ENCODE measurements around the gene TMEM179.

Gene TMEM179

GRCh38 chr14:104593241-104593701 lies 11.3 kb downstream of the TMEM179 start:
- Histone ChIP-seq H3K27me3 (ENCODE audit: control insufficient read depth, insufficient read depth, low read length) (no peaks in the 10 kb centered on the region), H3K4me1 (ENCODE audit: control insufficient read depth, insufficient read depth, low read length) (no peaks in the 10 kb centered on the region; the same call in 1 of the 2 replicates), H3K27ac (ENCODE audit: low read length) (no peak overlapping the region), H3K9me3 (ENCODE audit: control insufficient read depth, insufficient read depth, low read length) (no peaks in the 10 kb centered on the region), H3K36me3 (ENCODE audit: control insufficient read depth, insufficient read depth, low read length) (no peaks in the 10 kb centered on the region), H3K4me3 (ENCODE audit: low read length) (no peak overlapping the region)
- no CpG with 5 or more reads among the region's 18 CpGs for WGBS (ENCODE audit: insufficient coverage, insufficient read length)
- DNase-seq (ENCODE audit: low read depth, low spot score): no peak

- no peaks in the 10 kb centered on the region for H3K36me3 ChIP-seq (ENCODE audit: control insufficient read depth, insufficient read depth, low read length)
- WGBS (ENCODE audit: insufficient coverage, insufficient read length): no CpG with 5 or more reads among the region's 8 CpGs
- no peak for DNase-seq (ENCODE audit: low read depth, low spot score)
- H3K27me3 ChIP-seq (ENCODE audit: control insufficient read depth, insufficient read depth, low read length): no peaks in the 10 kb centered on the region
- no peak overlapping the region for H3K27ac ChIP-seq (ENCODE audit: low read length)
- H3K9me3 ChIP-seq (ENCODE audit: control insufficient read depth, insufficient read depth, low read length): no peaks in the 10 kb centered on the region
- no peak overlapping the region for H3K4me3 ChIP-seq (ENCODE audit: low read length)
- no peaks in the 10 kb centered on the region; the same call in 1 of the 2 replicates for H3K4me1 ChIP-seq (ENCODE audit: control insufficient read depth, insufficient read depth, low read length)
Observed at GRCh38 chr14:104592785-104593184, 11.8 kb downstream of the TMEM179 start.

DNA sequence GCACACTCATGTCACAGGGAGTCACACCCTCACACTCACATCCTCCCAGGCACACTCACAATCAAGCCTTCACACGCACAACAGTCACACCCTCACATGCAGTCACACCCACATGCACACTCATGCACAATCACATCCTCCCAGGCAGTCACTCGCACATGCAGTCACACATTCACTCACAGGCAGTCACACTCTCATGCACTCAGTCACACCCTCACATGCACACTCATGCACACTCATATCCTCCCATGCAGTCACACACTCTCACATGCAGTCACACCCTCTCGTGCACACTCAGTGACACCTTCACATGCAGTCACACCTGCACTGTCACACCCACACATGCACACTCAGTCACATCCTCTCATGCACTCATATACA lies 12.3 kb downstream of the TMEM179 start:
- no CpG with 5 or more reads among the region's 3 CpGs for whole genome bisulfite sequencing (ENCODE audit: insufficient coverage, insufficient read length)
- H3K36me3 ChIP-seq (ENCODE audit: control insufficient read depth, insufficient read depth, low read length): no peaks in the 10 kb centered on the region
- no peak overlapping the region for H3K4me3 ChIP-seq (ENCODE audit: low read length)
- H3K27me3 ChIP-seq (ENCODE audit: control insufficient read depth, insufficient read depth, low read length): no peaks in the 10 kb centered on the region
- H3K4me1 ChIP-seq (ENCODE audit: control insufficient read depth, insufficient read depth, low read length): no peaks in the 10 kb centered on the region; the same call in 1 of the 2 replicates
- DNase-seq (ENCODE audit: low read depth, low spot score): no peak
- no peaks in the 10 kb centered on the region for H3K9me3 ChIP-seq (ENCODE audit: control insufficient read depth, insufficient read depth, low read length)
- H3K27ac ChIP-seq (ENCODE audit: low read length): no peak overlapping the region

DNA sequence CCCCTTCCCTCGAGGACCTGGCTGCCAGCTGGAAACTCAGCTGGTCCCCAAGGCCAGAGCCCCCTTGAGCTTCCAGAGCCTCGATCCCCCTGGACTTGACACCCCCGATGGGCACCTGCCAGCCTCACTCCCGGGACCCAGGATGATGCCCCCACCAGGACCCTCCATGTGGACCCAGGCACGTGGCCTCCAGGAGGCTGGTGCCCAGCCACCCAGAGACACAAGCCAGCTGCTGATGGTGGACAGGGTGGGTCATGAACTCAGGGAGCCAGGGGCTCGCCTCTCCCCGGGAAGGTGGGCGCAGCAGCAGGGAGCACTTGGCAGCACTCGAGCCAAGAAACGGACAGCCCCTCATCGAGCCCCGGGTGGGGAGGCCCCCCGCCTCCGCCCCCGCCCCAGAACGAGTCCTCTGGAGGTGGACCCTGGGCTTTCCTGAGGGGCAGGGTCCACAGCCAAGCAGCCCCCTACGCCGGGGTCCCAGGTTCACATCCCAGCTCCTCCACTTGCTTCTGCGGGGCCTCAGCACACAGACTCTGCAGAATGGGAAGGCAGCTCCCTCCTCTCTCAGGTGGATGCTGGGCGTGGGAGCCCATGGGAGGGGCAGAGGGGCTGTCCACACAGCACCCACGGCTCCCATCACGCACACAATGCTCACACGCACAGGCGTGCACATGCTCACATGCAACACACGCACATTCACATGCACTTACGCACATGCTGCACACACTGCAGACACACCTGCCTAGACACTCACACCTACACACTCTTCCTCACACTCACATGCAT lies 12.9 kb downstream of the TMEM179 start:
- no CpG with 5 or more reads among the region's 26 CpGs for WGBS (ENCODE audit: insufficient coverage, insufficient read length)
- no peaks in the 10 kb centered on the region; the same call in 1 of the 2 replicates for H3K4me1 ChIP-seq (ENCODE audit: control insufficient read depth, insufficient read depth, low read length)

GRCh38 chr14:104591031-104591430 lies 13.5 kb downstream of the TMEM179 start:
- no peaks in the 10 kb centered on the region for H3K36me3 ChIP-seq (ENCODE audit: control insufficient read depth, insufficient read depth, low read length)
- no peak overlapping the region for H3K4me3 ChIP-seq (ENCODE audit: low read length)
- H3K27me3 ChIP-seq (ENCODE audit: control insufficient read depth, insufficient read depth, low read length): no peaks in the 10 kb centered on the region
- no peaks in the 10 kb centered on the region for H3K9me3 ChIP-seq (ENCODE audit: control insufficient read depth, insufficient read depth, low read length)
- DNase-seq (ENCODE audit: low read depth, low spot score): no peak
- no peaks in the 10 kb centered on the region; the same call in 1 of the 2 replicates for H3K4me1 ChIP-seq (ENCODE audit: control insufficient read depth, insufficient read depth, low read length)
- no peak overlapping the region for H3K27ac ChIP-seq (ENCODE audit: low read length)
- no CpG with 5 or more reads among the region's 7 CpGs for WGBS (ENCODE audit: insufficient coverage, insufficient read length)

More for the DNA sequence above, 12.9 kb downstream of the TMEM179 start:
- DNase-seq (ENCODE audit: low read depth, low spot score): no peak
- no peaks in the 10 kb centered on the region for H3K9me3 ChIP-seq (ENCODE audit: control insufficient read depth, insufficient read depth, low read length)
- H3K27ac ChIP-seq (ENCODE audit: low read length): no peak overlapping the region
- no peaks in the 10 kb centered on the region for H3K36me3 ChIP-seq (ENCODE audit: control insufficient read depth, insufficient read depth, low read length)
- H3K27me3 ChIP-seq (ENCODE audit: control insufficient read depth, insufficient read depth, low read length): no peaks in the 10 kb centered on the region
- H3K4me3 ChIP-seq (ENCODE audit: low read length): no peak overlapping the region

DNA sequence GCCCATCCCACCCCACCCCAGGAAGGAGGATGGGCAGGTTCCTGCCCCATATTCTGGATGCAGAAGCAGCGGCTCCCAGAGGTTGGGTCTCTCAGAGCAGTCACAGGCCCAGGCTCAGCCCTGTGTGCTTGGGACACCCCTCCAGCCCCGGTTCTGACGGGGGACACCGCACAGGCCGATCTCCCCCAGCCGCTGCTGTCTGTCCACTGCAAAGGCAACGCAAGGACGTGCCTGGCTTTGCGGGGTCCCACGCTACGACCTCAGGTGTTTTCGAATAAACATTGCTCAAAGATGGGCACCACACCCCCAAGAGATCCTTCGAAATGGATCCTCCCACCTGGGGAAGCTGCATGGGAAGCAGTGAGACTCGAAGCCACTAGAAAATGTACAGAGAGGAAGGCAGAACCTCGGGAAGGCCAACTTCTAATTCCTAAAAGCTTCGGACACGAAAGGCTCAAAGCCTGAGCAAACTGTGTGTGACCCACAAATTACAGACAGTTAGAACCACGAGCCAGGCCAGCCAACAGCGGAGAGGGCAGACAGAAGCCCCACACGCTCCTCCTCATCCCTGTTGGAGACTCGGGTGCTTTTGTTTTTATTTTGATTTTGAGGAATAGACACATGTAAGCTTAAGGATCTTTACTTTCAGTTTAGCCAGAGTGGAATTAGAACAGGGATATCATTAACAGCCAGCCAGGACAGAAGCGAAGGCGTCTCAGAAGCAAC lies 14.2 kb downstream of the TMEM179 start:
- WGBS (ENCODE audit: insufficient coverage, insufficient read length): no CpG with 5 or more reads among the region's 23 CpGs
- no peak overlapping the region for H3K27ac ChIP-seq (ENCODE audit: low read length)
- DNase-seq (ENCODE audit: low read depth, low spot score): no peak
- H3K27me3 ChIP-seq (ENCODE audit: control insufficient read depth, insufficient read depth, low read length): no peaks in the 10 kb centered on the region
- no peaks in the 10 kb centered on the region; the same call in 1 of the 2 replicates for H3K4me1 ChIP-seq (ENCODE audit: control insufficient read depth, insufficient read depth, low read length)
- H3K36me3 ChIP-seq (ENCODE audit: control insufficient read depth, insufficient read depth, low read length): no peaks in the 10 kb centered on the region
- no peaks in the 10 kb centered on the region for H3K9me3 ChIP-seq (ENCODE audit: control insufficient read depth, insufficient read depth, low read length)
- H3K4me3 ChIP-seq (ENCODE audit: low read length): no peak overlapping the region

DNA sequence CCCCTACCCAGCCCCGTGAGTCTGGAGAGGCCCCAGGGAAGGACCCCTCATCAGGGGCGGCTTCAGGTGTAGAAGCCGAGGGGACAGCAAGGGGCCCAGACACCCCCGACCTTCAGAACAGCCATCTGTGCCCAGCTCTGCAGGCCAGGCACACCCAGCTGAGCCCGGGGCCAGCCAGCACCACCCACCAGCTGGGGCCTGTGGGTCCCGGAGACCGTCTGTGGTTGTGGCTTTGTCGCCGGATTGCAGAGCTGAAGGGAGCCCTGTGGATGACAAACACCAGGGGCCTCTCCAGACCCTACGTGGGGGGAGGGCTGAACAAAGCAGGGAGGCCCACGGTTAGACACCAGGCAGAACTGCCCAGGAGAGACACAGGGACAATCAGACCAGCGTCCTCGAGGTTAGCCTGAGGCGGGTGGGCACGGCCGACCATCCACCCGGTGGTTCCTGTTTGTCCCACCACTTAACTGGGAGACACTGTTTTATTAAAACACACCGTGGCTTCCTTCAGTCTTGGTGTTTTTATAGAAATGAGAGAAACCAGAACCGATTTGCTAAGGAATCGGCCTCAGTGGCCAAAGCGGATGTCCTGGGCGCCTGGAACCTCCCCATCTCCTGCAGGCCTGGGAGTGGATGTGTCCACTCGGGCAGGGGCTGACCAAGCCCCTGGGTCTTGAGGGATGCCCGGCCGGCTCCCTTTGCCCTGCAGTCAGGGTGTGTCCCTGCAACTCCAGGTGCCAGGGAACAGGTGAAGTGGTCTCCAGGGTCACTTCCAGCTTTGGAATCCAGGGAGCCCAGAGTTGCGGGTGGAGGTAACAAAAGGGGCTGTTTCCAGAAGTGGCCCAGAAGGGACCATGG lies 15.0 kb downstream of the TMEM179 start:
- no CpG with 5 or more reads among the region's 26 CpGs for WGBS (ENCODE audit: insufficient coverage, insufficient read length)
- no peaks in the 10 kb centered on the region for H3K27me3 ChIP-seq (ENCODE audit: control insufficient read depth, insufficient read depth, low read length)

DNA sequence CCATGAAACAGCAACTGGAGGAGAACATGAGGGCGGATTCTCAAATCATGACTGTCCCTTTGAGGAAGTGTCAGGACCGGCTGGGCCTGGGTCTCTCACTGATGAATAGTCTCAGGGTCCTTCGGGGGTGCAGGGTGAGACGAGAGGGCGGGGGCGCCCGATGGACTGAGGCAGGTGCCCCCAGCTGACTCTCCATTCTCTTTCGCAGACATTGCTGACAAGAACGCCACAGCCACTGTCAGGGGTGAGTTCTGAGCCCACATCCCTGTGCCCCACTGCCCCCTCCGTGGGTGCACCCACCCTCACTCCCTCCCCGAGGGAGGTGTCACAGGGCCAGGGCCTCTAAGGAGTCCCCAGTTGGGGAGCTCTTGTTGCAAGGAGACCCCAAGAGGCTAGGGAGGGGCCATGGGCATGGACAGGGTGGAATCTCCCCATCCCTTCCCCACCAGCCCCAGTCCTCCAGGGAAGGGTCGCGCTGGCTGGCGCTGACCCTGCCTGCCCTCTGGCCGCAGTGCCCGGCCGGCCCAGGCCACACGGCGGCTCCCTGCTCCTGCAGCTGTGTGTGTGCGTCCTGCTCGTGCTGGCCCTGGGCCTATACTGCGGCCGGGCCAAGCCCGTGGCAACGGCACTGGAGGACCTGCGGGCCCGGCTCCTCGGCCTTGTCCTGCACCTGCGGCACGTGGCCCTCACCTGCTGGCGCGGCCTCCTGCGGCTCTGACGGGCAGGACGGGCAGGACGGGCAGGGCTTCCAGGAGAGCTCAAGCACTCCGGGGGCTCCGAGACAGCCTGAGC lies 16.3 kb downstream of the TMEM179 start:
- no CpG with 5 or more reads among the region's 38 CpGs for WGBS (ENCODE audit: insufficient coverage, insufficient read length)
- Histone ChIP-seq H3K27ac (ENCODE audit: low read length) (no peak overlapping the region), H3K4me1 (ENCODE audit: control insufficient read depth, insufficient read depth, low read length) (no peaks in the 10 kb centered on the region; the same call in 1 of the 2 replicates), H3K27me3 (ENCODE audit: control insufficient read depth, insufficient read depth, low read length) (no peaks in the 10 kb centered on the region), H3K36me3 (ENCODE audit: control insufficient read depth, insufficient read depth, low read length) (no peaks in the 10 kb centered on the region), H3K4me3 (ENCODE audit: low read length) (no peak overlapping the region), H3K9me3 (ENCODE audit: control insufficient read depth, insufficient read depth, low read length) (no peaks in the 10 kb centered on the region)
- DNase-seq (ENCODE audit: low read depth, low spot score): no peak

More for the DNA sequence above, 15.0 kb downstream of the TMEM179 start:
- Histone ChIP-seq H3K4me3 (ENCODE audit: low read length) (no peak overlapping the region), H3K9me3 (ENCODE audit: control insufficient read depth, insufficient read depth, low read length) (no peaks in the 10 kb centered on the region), H3K4me1 (ENCODE audit: control insufficient read depth, insufficient read depth, low read length) (no peaks in the 10 kb centered on the region; the same call in 1 of the 2 replicates), H3K27ac (ENCODE audit: low read length) (no peak overlapping the region), H3K36me3 (ENCODE audit: control insufficient read depth, insufficient read depth, low read length) (no peaks in the 10 kb centered on the region)
- no peak for DNase-seq (ENCODE audit: low read depth, low spot score)

- H3K4me1 ChIP-seq (ENCODE audit: control insufficient read depth, insufficient read depth, low read length): no peaks in the 10 kb centered on the region; the same call in 1 of the 2 replicates
- H3K36me3 ChIP-seq (ENCODE audit: control insufficient read depth, insufficient read depth, low read length): no peaks in the 10 kb centered on the region
- H3K27me3 ChIP-seq (ENCODE audit: control insufficient read depth, insufficient read depth, low read length): no peaks in the 10 kb centered on the region
- DNase-seq (ENCODE audit: low read depth, low spot score): no peak
- no CpG with 5 or more reads among the region's 19 CpGs for WGBS (ENCODE audit: insufficient coverage, insufficient read length)
- H3K9me3 ChIP-seq (ENCODE audit: control insufficient read depth, insufficient read depth, low read length): no peaks in the 10 kb centered on the region
- H3K27ac ChIP-seq (ENCODE audit: low read length): no peak overlapping the region
- no peak overlapping the region for H3K4me3 ChIP-seq (ENCODE audit: low read length)
Observed at GRCh38 chr14:104587641-104588040, 16.9 kb downstream of the TMEM179 start.

Data from iPS DF 6.9 (cell line).